GM18909 (cell line): ENCODE data around the gene BICD1.

Experiments used
- ATAC-seq: cut with Tn5 transposase; IDR thresholded peaks from one replicate; pipeline ENCODE4 v1.9.1; 2021; ENCODE audit warnings: mild to moderate bottlenecking; ENCODE audit not compliant: unreplicated experiment, poor library complexity

Gene BICD1

GRCh38 chr12:32309811-32310736 is 203.4 kb downstream of the BICD1 start:
- ATAC-seq = no peak

DNA sequence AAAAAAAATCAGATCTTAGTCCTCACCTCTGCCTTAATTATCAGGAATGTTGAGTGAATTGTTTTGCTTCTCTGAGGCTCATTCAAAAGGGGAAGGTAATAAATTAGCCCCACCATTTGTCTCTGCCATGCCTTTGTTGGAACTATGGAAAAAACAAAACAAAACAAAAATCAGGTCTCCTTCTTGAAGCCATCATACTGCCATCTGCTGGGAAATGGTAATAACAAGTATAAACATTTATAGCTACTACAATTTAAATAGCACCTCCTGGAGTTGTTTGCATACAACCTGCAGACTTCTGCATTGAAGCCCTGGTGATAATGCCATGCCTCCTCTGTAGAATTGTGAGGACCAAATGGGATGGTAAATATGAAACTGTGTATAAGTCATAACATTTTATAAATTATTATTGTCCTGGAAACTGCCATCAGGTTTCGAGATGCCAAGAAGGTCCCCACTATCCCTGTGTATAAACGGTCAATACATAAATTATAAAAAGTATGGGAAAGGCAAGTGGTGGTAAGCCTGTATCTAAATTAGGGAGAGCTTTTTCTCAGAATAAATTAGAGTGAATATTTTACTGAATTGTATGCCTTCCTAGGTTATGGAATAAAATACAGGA is 205.5 kb downstream of the BICD1 start:
- ATAC-seq = no peak

- ATAC-seq = no peak
Measured at GRCh38 chr12:32322354-32322753, 215.7 kb downstream of the BICD1 start.

DNA sequence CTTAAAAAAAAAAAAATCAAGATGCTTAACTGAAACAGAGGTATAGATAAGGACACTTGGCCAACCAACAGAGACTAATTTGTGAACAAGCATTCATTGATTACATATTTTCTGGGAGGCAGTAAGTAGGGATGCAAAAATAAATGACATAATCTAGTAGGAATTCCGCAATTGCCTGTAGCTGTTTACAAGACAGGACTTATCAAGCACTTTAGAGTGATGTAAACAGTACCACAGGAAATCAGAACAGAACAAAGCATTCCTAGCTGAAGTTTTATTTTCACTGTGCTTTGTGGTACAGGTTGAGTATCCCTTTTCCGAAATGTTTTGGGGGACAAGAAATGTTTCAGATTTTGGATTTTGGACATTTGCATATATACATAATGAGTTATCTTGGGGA is 224.5 kb downstream of the BICD1 start:
- ATAC-seq = no peak

- ATAC-seq = no peak
Measured at GRCh38 chr12:32332446-32332845, 225.8 kb downstream of the BICD1 start.

- peak; percentile 63 for ATAC-seq
Measured at GRCh38 chr12:32334371-32334777, 227.7 kb downstream of the BICD1 start.

DNA sequence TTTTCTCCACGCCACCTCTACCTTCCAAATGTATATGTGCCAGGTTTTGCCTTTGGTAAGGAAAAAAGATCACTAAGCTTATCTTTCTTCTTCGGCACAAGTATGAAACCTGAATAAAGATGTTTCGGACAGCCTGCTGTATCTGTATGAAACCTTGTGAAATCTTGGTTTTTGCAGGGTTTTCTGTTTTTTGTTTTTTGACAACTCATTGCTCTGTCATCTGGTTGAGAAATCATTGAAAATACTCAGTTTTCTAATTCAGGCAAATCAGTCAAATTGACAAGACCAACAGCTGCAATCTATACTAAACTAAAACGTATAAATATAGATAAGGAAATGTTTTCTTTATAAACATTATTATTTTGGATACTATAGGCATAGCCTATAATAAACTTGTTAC is 229.6 kb downstream of the BICD1 start:
- ATAC-seq = no peak

GRCh38 chr12:32343496-32343895 is 236.8 kb downstream of the BICD1 start:
- ATAC-seq = no peak

DNA sequence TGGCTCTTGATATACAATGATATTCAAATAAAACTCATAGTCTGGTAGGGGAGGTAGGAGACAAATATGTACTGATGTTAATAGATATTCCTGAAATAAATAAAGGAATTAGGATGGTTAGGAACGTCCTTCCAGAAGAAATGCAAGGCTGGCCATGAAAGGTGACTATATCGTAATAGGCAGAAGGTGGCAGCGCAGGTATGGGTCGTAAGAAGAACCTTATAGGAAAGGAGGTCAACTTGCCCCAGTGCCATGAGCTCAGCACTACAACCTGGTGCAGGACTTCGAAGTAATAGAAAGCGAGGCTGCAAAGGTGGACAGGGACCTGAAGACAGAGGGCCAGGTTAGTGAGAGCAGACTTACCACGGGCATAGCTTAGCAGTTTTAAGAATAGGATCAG is 237.4 kb downstream of the BICD1 start:
- no peak for ATAC-seq

DNA sequence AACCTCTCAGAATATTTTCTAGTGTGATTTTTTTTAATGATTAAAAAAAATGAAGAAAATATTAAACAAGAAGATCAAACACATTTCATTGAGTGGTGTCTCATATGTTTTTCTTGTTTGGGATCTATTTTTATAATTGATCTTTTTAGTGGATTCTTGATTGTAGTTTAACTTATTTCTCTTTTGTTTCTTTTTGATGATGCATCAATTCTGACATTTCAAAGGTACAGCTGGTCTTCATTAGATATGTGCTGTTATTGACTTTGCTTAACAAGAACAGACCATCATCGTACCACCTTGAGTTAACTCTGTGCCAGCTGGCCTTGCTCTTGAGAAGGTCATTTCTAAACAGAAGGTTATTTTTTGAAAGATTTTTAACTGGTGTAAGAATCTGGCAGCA is 246.9 kb downstream of the BICD1 start:
- no peak for ATAC-seq

DNA sequence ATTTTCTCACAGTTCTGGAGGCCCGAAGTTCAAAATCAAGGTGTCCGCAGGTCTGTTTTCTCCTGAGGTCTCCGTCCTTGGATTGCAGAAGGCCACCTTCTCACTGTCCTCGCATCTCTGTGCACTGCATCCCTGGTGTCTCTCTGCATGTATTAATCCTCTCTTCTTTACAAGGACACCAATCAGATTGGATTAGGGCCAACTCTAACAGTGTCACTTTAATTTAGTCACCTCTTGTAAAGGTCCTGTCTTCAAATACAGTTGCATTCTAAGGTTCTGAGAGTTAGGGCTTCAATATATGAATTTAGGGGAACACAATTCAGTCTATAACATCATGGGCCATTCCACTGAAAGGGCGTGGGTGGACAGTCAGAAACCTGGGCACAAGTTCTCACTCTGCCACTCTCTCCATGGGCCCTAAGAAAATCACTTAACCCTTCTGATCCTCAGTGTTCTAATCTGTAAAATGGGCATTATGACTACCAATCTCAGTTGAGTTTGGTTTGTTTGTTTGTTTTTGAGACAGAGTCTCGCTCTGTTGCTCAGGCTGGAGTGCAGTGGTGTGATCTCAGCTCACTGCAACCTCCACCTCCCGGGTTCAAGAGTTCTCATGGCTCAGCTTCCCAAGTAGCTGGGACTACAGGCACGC is 251.1 kb downstream of the BICD1 start:
- ATAC-seq = no peak

DNA sequence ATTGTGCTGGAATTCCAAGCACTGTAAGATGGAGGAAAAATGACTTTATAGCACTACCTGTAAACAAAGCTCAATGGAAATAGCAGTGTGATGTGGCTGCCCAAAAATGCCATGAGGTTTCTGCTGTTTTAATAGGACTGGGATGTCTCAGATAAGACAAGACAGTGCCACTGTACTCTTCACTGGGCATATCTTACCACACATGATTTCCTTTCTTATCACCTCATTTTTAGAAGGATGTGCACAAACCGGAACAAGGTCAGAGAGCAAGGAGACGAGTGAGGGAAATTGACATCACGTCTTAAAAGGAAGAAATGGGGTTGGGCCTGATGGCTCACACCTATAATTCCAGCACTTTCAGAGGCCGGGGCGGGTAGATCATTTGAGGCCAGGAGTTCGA is 254.3 kb downstream of the BICD1 start:
- no peak for ATAC-seq

DNA sequence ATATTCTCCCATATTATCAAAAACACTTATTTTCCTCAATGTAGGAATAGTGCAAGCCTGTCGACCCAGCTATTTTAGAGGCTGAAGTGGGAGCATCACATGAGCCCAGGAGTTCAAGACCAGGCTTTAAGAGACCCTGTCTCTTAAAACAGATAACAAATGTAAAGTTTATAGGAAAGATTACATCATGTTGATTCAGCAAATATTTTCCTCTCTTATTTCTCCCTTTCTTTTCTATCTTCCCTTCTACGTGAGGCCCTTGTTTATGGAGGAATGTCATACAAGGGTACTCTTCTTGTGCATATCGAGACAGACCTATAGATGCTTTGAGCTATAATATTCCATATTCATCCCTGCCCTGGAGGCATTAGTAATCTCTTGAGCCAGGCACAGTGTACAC is 256.2 kb downstream of the BICD1 start:
- ATAC-seq = no peak

- ATAC-seq = peak; percentile 64
Measured at GRCh38 chr12:32365473-32366064, 258.9 kb downstream of the BICD1 start.

- ATAC-seq = no peak
Measured at GRCh38 chr12:32366714-32367113, 260.1 kb downstream of the BICD1 start.

- no peak for ATAC-seq
Measured at GRCh38 chr12:32367381-32367780, 260.7 kb downstream of the BICD1 start.

DNA sequence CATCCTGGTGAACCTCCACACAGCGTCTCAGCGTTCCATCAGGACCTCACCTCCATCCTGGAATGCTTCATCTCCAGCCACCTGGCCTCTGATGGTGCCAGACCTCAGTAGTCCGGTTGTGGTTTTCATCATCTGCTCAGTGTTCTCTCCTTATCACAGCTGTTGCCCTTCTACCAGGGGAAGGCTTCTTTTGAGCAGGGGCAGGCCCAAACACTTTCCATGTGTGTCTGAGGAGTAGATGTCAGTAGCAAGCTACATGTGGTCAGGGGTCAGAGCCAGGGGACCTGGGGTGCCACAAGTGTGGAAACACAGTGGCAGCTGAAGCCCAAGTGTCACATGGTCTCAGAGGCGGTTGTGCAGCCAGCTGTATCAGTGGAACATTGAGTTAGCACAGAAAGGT is 262.6 kb downstream of the BICD1 start:
- ATAC-seq = no peak

- ATAC-seq = no peak
Measured at GRCh38 chr12:32377344-32378055, 270.9 kb downstream of the BICD1 start.

DNA sequence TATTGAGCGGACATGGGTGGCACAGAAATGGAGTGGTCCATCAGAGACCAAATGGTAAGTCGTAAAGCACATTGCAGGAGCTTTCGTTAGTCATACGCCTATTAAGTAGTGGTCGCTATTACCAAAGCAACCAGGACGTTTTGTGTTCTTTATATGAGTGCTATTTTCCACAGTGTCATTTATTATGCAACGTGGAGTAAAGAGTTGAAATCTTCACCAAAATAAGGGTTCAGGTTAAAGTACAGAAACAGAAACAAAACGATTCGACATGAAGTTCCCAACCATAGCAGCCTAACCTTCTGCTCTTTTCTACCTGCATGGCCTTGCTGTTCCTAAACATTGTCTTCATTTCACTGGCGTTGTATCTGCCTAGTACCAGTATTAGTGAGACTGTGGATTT is 272.6 kb downstream of the BICD1 start:
- no peak for ATAC-seq

- ATAC-seq = no peak
Measured at GRCh38 chr12:32379667-32380066, 273.0 kb downstream of the BICD1 start.
